Mammary epithelial cell (primary cell): Measurements from ENCODE around the gene ACOT4.

Experiments used
- CTCF ChIP-seq, 2 donors: IDR thresholded peaks in 1 of 2; conservative IDR thresholded peaks in 1 of 2; 2 replicates each; pipeline ENCODE4 v1.5.1; 2011 to 2012; ENCODE audit warnings: inconsistent platforms in 2 of 2, low read length in 2 of 2, mild to moderate bottlenecking in 2 of 2, control low read depth in 1 of 2, low read depth in 1 of 2; ENCODE audit not compliant: insufficient read depth in 1 of 2; ENCODE audit errors: extremely low read depth in 1 of 2
- EZH2 ChIP-seq: IDR thresholded peaks from 2 replicates; pipeline ENCODE4 v1.6.1; 2012; ENCODE audit warnings: low read length, inconsistent platforms, borderline replicate concordance

- TF ChIP-seq CTCF (conservative IDR thresholded peaks at IDR 0.05 in 1 of 2, IDR thresholded peaks at IDR 0.05 in 1 of 2; ENCODE audit: extremely low read depth in 1 of 2, insufficient read depth in 1 of 2, low read depth in 1 of 2, low read length in 2 of 2), result no peak
- no peak for TF ChIP-seq EZH2
These were observed 21.8 kb downstream of the ACOT4 start for GRCh38 chr14:73613419-73613963.
